Choroid plexus epithelial cell (primary cell): ENCODE results near the gene KIFAP3.

Experiments used
- DNase-seq: peaks from one replicate; pipeline ENCODE4 v3.0.0-alpha.2; 2010; ENCODE audit warnings: low read depth
- H3K4me3 ChIP-seq: 2 replicates; pipeline ENCODE4 v1.5.1; 2011; ENCODE audit warnings: low read depth, mild to moderate bottlenecking, control low read depth, low read length, moderate library complexity
- TF ChIP-seq, protein P1 (sequence below): conservative IDR thresholded peaks from 2 replicates; pipeline ENCODE4 v1.5.1; 2011; ENCODE audit warnings: low read depth, mild to moderate bottlenecking, control low read depth, inconsistent platforms, low read length, moderate library complexity

KIFAP3 gene

DNA sequence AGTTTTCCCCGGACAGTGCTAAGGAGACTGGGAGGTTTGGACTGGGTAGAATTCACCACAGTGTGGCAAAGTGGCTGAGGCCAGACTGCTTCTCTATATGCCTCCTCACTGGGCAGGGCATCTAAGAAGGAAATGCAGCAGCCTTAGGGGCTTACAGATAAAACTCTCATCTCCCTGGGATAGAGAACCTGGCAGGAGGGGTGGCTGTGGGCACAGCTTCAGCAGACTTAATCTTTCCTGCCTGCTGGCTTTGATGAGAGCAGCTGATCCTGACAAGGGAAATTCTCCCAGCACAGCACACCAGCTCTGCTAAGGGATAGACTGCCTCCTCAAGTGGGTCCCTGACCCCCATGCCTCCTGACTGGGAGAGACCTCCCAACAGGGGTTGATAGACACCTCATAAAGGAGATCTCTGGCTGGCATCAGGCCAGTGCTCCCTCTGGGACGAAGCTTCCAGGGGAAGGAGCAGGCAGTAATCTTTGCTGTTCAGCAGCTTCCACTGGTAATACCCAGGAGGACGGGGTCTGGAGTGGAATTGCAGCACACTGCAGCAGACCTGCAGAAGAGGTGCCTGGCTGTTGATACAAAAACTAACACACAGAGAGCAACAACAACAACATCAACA lies 25.2 kb downstream of the KIFAP3 start:
- TF ChIP-seq, protein P1, sequence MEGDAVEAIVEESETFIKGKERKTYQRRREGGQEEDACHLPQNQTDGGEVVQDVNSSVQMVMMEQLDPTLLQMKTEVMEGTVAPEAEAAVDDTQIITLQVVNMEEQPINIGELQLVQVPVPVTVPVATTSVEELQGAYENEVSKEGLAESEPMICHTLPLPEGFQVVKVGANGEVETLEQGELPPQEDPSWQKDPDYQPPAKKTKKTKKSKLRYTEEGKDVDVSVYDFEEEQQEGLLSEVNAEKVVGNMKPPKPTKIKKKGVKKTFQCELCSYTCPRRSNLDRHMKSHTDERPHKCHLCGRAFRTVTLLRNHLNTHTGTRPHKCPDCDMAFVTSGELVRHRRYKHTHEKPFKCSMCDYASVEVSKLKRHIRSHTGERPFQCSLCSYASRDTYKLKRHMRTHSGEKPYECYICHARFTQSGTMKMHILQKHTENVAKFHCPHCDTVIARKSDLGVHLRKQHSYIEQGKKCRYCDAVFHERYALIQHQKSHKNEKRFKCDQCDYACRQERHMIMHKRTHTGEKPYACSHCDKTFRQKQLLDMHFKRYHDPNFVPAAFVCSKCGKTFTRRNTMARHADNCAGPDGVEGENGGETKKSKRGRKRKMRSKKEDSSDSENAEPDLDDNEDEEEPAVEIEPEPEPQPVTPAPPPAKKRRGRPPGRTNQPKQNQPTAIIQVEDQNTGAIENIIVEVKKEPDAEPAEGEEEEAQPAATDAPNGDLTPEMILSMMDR = no peak
- no peak overlapping the region for H3K4me3 ChIP-seq
- no peak for DNase-seq

DNA sequence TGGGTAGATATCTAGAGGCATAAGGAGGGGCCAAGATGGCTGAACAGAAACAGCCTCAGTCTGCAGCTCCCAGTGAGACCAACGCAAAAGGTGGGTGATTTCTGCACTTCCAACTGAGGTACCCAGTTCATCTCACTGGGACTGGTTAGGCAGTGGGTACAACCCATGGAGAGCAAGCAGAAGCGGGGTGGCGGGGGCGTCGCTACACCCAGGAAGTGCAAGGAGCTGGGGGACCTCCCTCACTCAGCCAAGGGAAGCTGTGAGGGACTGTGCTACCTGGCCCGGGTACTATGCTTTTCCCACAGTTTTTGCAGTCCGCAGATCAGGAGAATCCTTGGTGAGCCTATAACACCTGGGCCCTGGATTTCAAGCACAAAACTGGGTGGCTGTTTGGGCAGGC lies 26.0 kb downstream of the KIFAP3 start:
- DNase-seq = no peak
- H3K4me3 ChIP-seq = no peak overlapping the region
- TF ChIP-seq, protein P1 = no peak

DNA sequence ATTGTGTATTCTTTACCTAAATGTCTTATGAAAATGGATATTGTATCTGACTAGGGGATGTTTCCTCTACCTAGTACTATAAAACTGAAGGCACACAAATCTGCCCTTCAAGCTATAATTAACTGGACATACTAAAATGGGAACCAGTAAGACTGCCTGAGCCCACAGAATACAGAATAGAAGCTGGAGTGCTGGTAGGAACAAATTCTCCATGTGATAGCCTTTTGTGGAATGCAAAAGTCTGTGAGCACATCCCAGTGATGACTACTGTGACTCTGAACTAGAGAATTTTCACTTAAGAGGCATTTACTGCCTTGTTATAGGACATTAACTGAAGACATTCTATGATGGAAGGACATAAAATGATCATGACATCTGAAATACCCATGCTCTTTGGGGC lies 30.3 kb downstream of the KIFAP3 start:
- no peak overlapping the region for H3K4me3 ChIP-seq
- DNase-seq = no peak
- TF ChIP-seq, protein P1 = no peak

DNA sequence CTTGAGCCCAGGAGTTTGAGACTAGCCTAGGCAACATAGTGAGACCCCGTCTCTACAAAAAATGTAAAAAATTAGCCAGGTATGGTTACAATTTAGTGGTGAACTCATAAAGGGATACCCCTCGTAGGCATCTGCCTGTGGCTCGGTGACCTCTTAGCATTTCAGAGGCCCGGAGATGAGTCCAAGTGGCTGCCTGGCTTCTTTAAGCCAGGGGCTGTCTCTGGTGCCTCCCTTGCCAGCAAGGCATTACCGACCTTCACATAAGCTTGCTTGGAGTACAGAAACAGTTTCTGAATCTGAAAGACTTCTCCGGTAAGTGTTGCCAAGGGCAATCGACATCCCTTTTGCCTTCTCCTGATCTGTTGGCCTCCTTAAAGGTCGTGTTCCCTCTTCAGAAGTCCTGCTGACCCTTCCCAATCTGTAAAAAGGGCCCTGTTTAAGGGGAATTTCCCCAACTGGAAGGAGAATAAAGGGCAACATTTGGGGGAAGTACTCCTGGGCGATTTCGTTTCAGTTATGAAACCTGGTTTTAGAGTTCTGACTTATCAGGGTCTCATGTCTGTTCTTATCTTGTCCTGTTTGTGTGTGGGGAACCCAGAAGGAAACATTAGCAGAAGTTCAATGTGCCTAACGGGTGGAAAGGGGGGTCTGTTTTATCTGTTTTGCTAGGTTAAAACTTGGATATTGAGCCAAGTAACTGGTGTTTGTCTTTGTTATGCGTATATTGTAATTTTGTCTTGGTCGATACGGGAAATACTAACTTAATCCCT lies 32.9 kb downstream of the KIFAP3 start:
- no peak overlapping the region for H3K4me3 ChIP-seq
- DNase-seq = no peak
- TF ChIP-seq, protein P1 = no peak

DNA sequence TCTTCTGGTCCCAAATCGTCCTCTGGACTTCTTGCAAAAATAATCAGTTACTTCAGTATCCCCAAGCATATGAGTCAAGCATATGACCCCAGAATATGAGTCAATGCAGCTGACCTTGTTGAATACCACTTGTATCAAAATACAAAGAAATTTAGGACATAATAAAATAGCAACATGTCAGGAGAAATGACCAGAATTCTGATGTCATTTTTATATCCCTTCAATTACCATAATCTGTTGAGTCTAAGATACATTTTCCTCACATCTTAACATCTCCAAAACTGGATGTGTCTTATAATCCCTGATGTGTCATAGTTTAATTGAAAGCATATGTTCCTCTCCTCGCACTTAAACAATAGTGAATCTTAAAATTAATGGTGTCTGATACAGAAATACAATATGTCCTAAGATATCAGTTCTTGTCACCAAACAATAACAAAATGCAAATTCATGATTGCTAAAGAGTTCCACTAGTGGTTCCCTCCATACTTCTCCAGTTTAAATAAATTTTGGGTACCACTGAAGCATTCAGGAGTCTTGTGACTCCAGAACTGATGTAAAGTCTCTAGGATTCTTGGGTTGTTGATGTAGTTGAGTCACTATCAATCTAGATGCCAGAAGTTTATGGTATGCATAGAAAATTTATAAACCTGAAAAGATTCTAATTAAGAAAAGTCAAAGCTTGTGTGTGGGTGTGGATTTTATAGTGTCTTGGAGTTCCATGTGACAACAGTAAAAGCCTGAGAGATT lies 41.8 kb downstream of the KIFAP3 start:
- TF ChIP-seq, protein P1 = no peak
- DNase-seq = peak; percentile 41
- H3K4me3 ChIP-seq = no peak overlapping the region

DNA sequence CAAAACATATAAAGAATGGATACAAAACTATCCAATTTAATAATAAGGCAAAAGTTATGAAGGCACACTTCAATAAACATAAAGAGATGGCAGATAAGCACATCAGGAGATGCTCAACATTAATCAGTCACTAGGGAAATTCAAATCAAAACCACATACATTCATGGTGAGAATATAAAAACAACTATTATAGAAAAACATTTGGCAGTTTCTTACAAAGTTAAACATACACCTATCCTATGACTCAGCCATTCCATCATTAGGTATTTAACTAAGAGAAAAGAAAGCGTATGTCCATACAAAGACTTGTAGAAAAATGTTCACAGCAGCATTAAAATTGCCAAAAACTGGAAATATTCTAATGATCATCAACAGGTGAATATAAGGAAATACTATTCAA lies 44.3 kb downstream of the KIFAP3 start:
- H3K4me3 ChIP-seq = no peak overlapping the region
- DNase-seq = no peak
- TF ChIP-seq, protein P1 = no peak
